Measurements from ENCODE around the gene LPP.

The LPP gene

GRCh38 chr3:188861842-188862744 lies 708.1 kb downstream of the LPP start:
- DNase-seq = peak; percentile 49

DNA sequence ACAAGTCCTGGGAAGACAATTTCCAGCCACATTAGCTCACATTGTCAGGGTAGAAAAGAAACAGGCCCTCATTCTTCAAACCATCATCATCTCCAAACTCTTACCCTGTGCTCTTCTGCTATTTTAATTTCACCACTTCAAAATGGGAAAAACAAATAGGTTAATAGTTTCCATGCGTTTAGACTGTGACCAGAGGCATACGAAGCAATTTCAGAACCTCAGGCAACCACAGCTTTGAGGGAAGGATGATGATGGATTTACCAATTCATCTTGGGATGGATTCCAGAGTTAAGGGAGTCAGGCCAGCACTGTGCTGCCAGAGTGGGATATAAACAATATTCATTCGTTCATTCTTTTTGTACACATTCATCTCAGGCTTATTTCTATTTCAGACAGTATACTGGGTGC lies 710.0 kb downstream of the LPP start:
- DNase-seq = peak; percentile 94

DNA sequence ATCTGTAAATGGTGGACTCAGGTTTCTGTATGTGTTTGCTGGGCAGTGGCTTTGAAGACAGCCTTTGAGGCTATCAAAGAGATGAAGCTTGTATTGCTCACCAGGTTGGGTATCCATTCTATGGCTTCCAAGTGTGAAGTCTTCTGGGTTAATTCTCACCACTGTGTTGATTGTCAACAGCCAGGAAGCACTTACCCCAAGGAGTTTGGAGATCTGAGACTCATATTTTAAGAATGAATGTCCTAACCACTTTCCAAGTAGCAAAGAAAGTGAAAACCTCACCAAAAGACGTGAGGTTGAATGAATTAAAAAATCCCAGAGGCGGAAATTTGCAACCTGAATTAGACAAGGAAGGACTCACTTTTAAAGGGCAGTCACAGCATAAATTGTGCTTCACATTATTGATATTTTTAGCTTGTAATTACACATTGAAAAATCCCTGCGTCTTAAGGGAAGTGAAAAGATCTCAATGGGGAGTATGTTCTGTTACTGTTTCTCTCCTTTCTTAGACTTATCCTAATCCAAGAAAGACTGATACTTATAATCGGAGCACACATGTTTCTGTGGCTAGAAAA lies 713.8 kb downstream of the LPP start:
- no peak for DNase-seq

DNA sequence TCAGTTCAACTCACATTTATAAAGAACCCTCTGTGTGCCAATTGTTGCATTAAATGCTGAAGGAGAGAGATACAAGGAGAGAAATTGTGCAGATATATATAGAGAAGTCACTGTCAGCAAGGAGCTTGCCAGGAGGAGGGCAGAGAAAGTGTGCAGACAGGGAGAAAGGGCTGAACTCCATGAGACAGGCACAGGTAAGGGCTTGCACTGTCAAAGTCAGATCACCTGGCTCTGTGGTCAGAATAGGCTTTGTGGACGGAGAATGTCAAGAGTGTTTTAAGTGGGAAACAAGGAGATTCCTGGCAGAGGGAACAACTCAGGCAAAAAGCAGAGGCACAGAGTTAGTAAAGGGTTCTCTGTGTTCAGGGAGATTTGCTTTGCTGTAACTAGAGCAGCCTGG lies 714.8 kb downstream of the LPP start:
- DNase-seq = no peak

DNA sequence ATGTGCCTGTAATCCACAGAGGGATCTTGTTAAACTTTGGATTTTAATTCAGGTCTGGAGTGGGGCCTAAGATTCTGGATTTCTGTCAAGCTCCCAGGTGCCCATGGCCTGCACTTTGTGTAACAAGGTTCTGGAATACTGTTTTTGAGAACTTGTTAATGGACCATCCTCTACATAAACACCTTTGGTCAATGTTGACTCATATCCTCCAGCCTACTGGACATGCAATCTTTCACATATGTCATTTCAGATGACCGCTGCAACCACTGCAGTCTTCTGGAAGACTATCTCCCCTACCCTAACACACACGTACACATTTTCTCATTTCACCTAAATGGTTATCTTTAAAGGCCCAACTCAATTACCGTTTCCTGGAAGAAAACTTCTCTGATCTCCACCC lies 715.7 kb downstream of the LPP start:
- no peak for DNase-seq

DNA sequence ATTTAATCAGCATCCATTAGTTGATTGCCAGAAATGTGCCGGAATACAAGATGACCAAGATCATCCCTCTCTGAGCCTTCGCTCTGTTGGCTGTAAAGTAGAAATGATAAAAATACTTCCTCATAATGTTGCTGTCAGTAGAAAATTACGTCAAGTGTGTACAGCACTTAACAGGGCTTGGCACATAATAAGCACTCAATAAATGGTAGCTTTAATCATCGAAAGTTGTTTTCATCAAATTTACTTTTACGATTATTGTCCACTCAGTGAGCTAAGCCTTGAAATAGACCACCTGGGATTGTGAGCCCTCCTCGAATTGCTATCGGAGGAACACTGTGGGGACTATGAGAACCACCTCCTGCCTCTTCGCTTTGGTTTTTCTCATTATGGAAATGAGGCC lies 716.5 kb downstream of the LPP start:
- no peak for DNase-seq

DNA sequence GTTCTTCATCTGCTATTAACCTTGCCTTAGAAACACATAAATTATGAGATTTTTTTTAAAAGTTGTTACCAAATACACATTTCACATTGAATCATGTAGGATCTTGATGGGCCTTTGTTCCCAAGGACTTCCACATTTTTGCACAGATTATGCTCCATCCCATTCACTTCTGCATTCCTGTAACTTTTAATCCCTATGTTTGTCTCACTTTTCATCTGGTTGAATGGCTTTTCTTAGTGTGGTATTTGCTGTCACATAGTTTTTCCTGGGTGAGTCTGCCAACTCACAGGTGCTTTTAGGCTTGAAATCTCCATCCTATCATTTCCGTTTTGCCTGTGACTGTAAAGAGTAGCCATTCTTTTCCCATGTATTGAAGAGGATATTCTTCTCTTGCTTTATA lies 720.6 kb downstream of the LPP start:
- DNase-seq = no peak

DNA sequence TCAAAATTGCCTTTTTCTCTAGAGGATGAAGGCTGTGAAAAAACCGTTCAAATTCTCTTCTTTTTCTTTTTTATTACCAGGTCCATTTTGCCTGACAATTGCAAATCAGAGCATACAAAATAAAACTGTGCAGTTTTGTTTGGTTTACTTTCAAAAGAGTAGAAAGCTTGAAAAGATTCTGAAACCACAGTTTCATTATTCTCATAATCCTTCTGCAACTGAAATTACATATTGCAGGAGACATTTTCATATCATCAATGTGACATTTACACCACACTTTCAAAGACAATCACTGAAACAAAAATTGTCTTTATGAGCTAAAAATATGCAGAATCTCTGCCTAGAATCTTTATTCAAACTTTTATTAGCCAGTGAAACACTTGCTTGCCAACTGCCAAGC lies 721.5 kb downstream of the LPP start:
- DNase-seq = no peak

DNA sequence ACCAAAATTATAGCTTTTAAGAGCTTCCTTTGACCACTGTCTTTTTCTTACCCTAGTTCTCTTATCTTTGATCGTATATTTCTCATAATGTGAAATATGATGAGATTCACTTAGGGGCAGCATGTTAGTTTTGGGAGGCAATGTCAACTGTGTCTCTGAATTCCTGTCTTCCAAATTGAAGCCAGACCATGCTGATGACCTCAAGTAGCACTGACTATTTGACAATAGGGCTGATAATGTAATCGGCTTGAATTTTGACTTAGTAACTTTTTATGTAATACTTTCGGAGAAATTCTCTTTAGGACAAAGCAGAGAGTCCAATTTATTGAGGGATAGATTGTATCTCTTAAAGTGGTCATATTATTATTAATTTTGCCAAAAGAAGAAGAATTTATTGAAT lies 722.4 kb downstream of the LPP start:
- no peak for DNase-seq

- DNase-seq = no peak
These were observed 723.4 kb downstream of the LPP start for GRCh38 chr3:188877381-188877780.

DNA sequence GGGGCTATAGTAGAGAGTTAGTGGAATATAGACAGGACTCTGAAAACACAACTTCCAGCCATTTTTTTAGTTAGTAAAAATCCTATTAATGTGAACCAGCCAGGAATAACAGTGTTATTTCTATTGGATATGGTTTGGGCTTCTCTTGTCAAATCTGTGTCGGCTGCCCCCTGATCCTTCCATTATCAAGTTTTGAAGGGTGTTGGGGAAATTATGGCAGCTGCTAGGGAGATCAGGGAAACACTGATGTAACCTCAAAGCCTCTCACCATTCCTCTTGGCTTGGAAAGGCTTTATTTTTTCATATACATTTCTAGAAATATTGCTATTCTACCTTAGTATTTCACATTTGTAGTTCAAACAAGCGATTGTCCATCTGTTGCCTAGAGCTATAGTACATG lies 724.1 kb downstream of the LPP start:
- no peak for DNase-seq

- peak; percentile 93 for DNase-seq
These were observed 728.1 kb downstream of the LPP start for GRCh38 chr3:188881954-188882641.

- DNase-seq = no peak
These were observed 730.5 kb downstream of the LPP start for GRCh38 chr3:188884299-188885043.

- no peak for DNase-seq
These were observed 734.5 kb downstream of the LPP start for GRCh38 chr3:188888321-188889053.

DNA sequence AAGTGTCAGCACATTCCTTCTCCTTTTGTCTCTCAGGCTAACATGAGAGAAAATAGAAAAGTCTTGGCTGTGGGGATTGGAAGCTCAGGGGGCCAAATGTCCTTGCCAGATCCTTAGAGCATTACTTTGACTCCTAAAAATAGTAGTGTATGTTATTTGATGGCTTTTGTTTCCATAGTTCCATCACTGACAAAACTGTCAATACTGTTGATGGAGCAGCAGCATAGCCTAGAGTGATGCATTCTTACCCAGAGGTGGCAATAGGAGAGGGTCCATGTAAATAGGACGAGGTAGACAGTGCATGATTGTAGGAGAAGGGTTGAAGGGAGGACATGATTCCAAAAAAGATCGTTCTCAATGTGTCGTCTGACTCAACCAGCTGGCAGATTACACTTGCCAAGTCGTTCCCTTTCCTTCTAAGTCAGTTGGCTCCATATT lies 735.1 kb downstream of the LPP start:
- DNase-seq = peak; percentile 29

- peak; percentile 80 for DNase-seq
These were observed 736.8 kb downstream of the LPP start for GRCh38 chr3:188890572-188891270.

- DNase-seq = no peak
These were observed 745.9 kb downstream of the LPP start for GRCh38 chr3:188899881-188900280.

- peak; percentile 83 for DNase-seq
These were observed 746.5 kb downstream of the LPP start for GRCh38 chr3:188900421-188900951.

DNA sequence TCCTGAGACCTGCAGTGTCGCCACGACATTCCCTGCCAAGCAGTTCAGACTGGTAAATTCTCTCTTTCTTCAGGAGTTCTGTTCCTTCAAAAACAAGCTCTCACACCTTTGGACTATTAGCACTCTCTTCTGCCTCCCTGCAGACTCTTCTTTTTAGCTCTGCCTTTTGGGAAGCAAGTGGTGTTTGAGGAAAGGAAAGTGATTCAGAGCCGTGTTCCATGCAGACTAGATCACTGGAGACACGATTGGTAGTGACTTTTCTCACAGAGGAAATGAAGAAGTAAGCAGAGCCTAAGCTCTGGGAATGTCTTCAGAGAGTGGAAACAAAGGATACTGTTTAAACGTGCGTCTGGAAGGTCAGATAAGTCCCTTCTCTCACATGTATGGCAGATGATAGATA lies 747.2 kb downstream of the LPP start:
- peak; percentile 34 for DNase-seq

GRCh38 chr3:188901671-188902287 lies 747.8 kb downstream of the LPP start:
- DNase-seq = peak; percentile 82

DNA sequence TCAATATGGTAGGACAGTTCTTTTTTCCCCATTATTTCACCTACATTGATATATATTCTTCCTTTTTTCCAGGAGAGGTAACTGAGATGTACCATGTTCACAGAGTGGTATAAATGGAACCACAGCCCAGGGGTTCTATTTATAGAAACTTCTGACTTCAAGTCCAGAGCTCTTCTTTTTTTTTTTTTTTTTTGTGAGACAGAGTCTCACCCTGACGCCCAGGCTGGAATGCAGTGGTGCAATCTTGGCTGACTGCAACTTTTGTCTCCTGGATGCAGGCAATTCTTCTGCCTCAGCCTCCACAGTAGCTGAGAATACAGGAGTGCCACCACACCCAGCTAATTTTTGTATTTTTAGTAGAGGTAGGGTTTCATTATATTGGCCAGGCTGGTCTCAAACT lies 750.7 kb downstream of the LPP start:
- peak; percentile 64 for DNase-seq
